Measurements from ENCODE around the gene FSHR. TPM values are rescaled to one million over a fixed set of nuclear protein-coding genes. Genes with fewer than 3 reads are reported as not detected.

The FSHR gene
- total RNA-seq, 2 donors from 2014 or later = not detected

GRCh38 chr2:49070716-49071115 lies 83.6 kb downstream of the FSHR start:
- Mint-ChIP-seq H3K9me3 (peaks cover 6% of the 10 kb centered on the region), H3K27ac (no peak overlapping the region), H3K4me1 (no peaks in the 10 kb centered on the region), H3K27me3 (no peaks in the 10 kb centered on the region), H3K4me3 (no peak overlapping the region), H3K36me3 (ENCODE audit: low read depth) (no peaks in the 10 kb centered on the region)
- no peak for ATAC-seq (replicated peaks)

- ATAC-seq (replicated peaks) = no peak
- no peaks in the 10 kb centered on the region for H3K36me3 Mint-ChIP-seq (ENCODE audit: low read depth)
- H3K4me3 Mint-ChIP-seq = no peak overlapping the region
- peaks cover 6% of the 10 kb centered on the region for H3K9me3 Mint-ChIP-seq
- H3K27me3 Mint-ChIP-seq = no peaks in the 10 kb centered on the region
- H3K27ac Mint-ChIP-seq = no peak overlapping the region
- H3K4me1 Mint-ChIP-seq = no peaks in the 10 kb centered on the region
These were observed 84.5 kb downstream of the FSHR start for GRCh38 chr2:49069829-49070228.

- H3K9me3 Mint-ChIP-seq = peaks cover 6% of the 10 kb centered on the region
- H3K4me3 Mint-ChIP-seq = no peak overlapping the region
- no peak overlapping the region for H3K27ac Mint-ChIP-seq
- H3K4me1 Mint-ChIP-seq = no peaks in the 10 kb centered on the region
- no peak for ATAC-seq (replicated peaks)
- H3K36me3 Mint-ChIP-seq (ENCODE audit: low read depth) = no peaks in the 10 kb centered on the region
- no peaks in the 10 kb centered on the region for H3K27me3 Mint-ChIP-seq
These were observed 85.7 kb downstream of the FSHR start for GRCh38 chr2:49068613-49069012.

GRCh38 chr2:49067971-49068370 lies 86.3 kb downstream of the FSHR start:
- no peak for ATAC-seq (replicated peaks)
- H3K4me1 Mint-ChIP-seq = no peaks in the 10 kb centered on the region
- H3K4me3 Mint-ChIP-seq = no peak overlapping the region
- H3K27me3 Mint-ChIP-seq = no peaks in the 10 kb centered on the region
- H3K9me3 Mint-ChIP-seq = peaks cover 6% of the 10 kb centered on the region
- H3K27ac Mint-ChIP-seq = no peak overlapping the region
- H3K36me3 Mint-ChIP-seq (ENCODE audit: low read depth) = no peaks in the 10 kb centered on the region

- Mint-ChIP-seq H3K4me3 (no peak overlapping the region), H3K9me3 (peaks cover 14% of the 10 kb centered on the region), H3K36me3 (ENCODE audit: low read depth) (no peaks in the 10 kb centered on the region), H3K27ac (no peak overlapping the region), H3K4me1 (no peaks in the 10 kb centered on the region), H3K27me3 (no peaks in the 10 kb centered on the region)
- no peak for ATAC-seq (replicated peaks)
These were observed 101.2 kb downstream of the FSHR start for GRCh38 chr2:49053156-49053555.

GRCh38 chr2:49050265-49050664 lies 104.0 kb downstream of the FSHR start:
- Mint-ChIP-seq H3K9me3 (no peaks in the 10 kb centered on the region), H3K4me3 (no peak overlapping the region), H3K27me3 (no peaks in the 10 kb centered on the region), H3K36me3 (ENCODE audit: low read depth) (no peaks in the 10 kb centered on the region), H3K4me1 (no peaks in the 10 kb centered on the region), H3K27ac (no peak overlapping the region)
- no peak for ATAC-seq (replicated peaks)

GRCh38 chr2:49049161-49049560 lies 105.2 kb downstream of the FSHR start:
- H3K27me3 Mint-ChIP-seq = no peaks in the 10 kb centered on the region
- ATAC-seq (replicated peaks) = no peak
- H3K27ac Mint-ChIP-seq = no peak overlapping the region
- no peak overlapping the region for H3K4me3 Mint-ChIP-seq
- H3K36me3 Mint-ChIP-seq (ENCODE audit: low read depth) = no peaks in the 10 kb centered on the region
- no peaks in the 10 kb centered on the region for H3K9me3 Mint-ChIP-seq
- no peaks in the 10 kb centered on the region for H3K4me1 Mint-ChIP-seq

GRCh38 chr2:49045083-49045482 lies 109.2 kb downstream of the FSHR start:
- no peak for ATAC-seq (replicated peaks)
- Mint-ChIP-seq H3K4me3 (no peak overlapping the region), H3K9me3 (no peaks in the 10 kb centered on the region), H3K27ac (no peak overlapping the region), H3K4me1 (no peaks in the 10 kb centered on the region), H3K27me3 (no peaks in the 10 kb centered on the region), H3K36me3 (ENCODE audit: low read depth) (no peaks in the 10 kb centered on the region)

- no peak overlapping the region for H3K27ac Mint-ChIP-seq
- no peaks in the 10 kb centered on the region for H3K36me3 Mint-ChIP-seq (ENCODE audit: low read depth)
- H3K9me3 Mint-ChIP-seq = no peaks in the 10 kb centered on the region
- ATAC-seq (replicated peaks) = no peak
- H3K4me1 Mint-ChIP-seq = no peaks in the 10 kb centered on the region
- no peaks in the 10 kb centered on the region for H3K27me3 Mint-ChIP-seq
- no peak overlapping the region for H3K4me3 Mint-ChIP-seq
These were observed 109.8 kb downstream of the FSHR start for GRCh38 chr2:49044350-49045079.

- H3K27me3 Mint-ChIP-seq = no peaks in the 10 kb centered on the region
- no peaks in the 10 kb centered on the region for H3K9me3 Mint-ChIP-seq
- H3K27ac Mint-ChIP-seq = no peak overlapping the region
- H3K4me3 Mint-ChIP-seq = no peak overlapping the region
- no peak for ATAC-seq (replicated peaks)
- H3K4me1 Mint-ChIP-seq = no peaks in the 10 kb centered on the region
- H3K36me3 Mint-ChIP-seq (ENCODE audit: low read depth) = no peaks in the 10 kb centered on the region
These were observed 110.8 kb downstream of the FSHR start for GRCh38 chr2:49043405-49043982.

- Mint-ChIP-seq H3K4me1 (no peaks in the 10 kb centered on the region), H3K36me3 (ENCODE audit: low read depth) (no peaks in the 10 kb centered on the region), H3K27me3 (no peaks in the 10 kb centered on the region), H3K4me3 (no peak overlapping the region), H3K27ac (no peak overlapping the region), H3K9me3 (no peaks in the 10 kb centered on the region)
- no peak for ATAC-seq (replicated peaks)
These were observed 111.8 kb downstream of the FSHR start for GRCh38 chr2:49042488-49042887.

GRCh38 chr2:49041061-49041460 lies 113.3 kb downstream of the FSHR start:
- ATAC-seq (replicated peaks) = no peak
- Mint-ChIP-seq H3K4me1 (no peaks in the 10 kb centered on the region), H3K27me3 (no peaks in the 10 kb centered on the region), H3K36me3 (ENCODE audit: low read depth) (no peaks in the 10 kb centered on the region), H3K27ac (no peak overlapping the region), H3K9me3 (no peaks in the 10 kb centered on the region), H3K4me3 (no peak overlapping the region)

- Mint-ChIP-seq H3K4me1 (no peaks in the 10 kb centered on the region), H3K27me3 (no peaks in the 10 kb centered on the region), H3K27ac (no peak overlapping the region), H3K36me3 (ENCODE audit: low read depth) (no peaks in the 10 kb centered on the region), H3K9me3 (no peaks in the 10 kb centered on the region), H3K4me3 (no peak overlapping the region)
- no peak for ATAC-seq (replicated peaks)
These were observed 117.1 kb downstream of the FSHR start for GRCh38 chr2:49037197-49037596.

- no peak for ATAC-seq (replicated peaks)
- no peaks in the 10 kb centered on the region for H3K4me1 Mint-ChIP-seq
- H3K36me3 Mint-ChIP-seq (ENCODE audit: low read depth) = no peaks in the 10 kb centered on the region
- no peaks in the 10 kb centered on the region for H3K9me3 Mint-ChIP-seq
- peaks cover 4% of the 10 kb centered on the region for H3K27me3 Mint-ChIP-seq
- no peak overlapping the region for H3K4me3 Mint-ChIP-seq
- H3K27ac Mint-ChIP-seq = no peak overlapping the region
These were observed 118.8 kb downstream of the FSHR start for GRCh38 chr2:49035481-49035880.

GRCh38 chr2:49033394-49034185 lies 120.7 kb downstream of the FSHR start:
- no peak for ATAC-seq (replicated peaks)
- no peaks in the 10 kb centered on the region for H3K4me1 Mint-ChIP-seq
- H3K27me3 Mint-ChIP-seq = peaks cover 4% of the 10 kb centered on the region
- H3K4me3 Mint-ChIP-seq = no peak overlapping the region
- H3K36me3 Mint-ChIP-seq (ENCODE audit: low read depth) = no peaks in the 10 kb centered on the region
- H3K27ac Mint-ChIP-seq = no peak overlapping the region
- H3K9me3 Mint-ChIP-seq = no peaks in the 10 kb centered on the region

Data from activated T-helper 17 cell treated with anti-CD3 and anti-CD28 coated beads, Interleukin-2, amount 50 U/mL, for 72 hours (primary cell).